Dermis blood vessel endothelial cell (primary cell): ENCODE measurements around the gene CADPS2. TPM values are rescaled to one million over a fixed set of nuclear protein-coding genes. Genes with fewer than 3 reads are reported as not detected.

Experiments
- DNase-seq: peaks from one replicate; pipeline ENCODE4 v3.0.0; 2010
- total RNA-seq: library from RNA; depleted of rRNA; stranded (reverse); fragments of >200 nt; gene quantifications from 2 replicates; pipeline ENCODE4 v1.2.3, GENCODE V29; 2014

Gene CADPS2
- total RNA-seq, 1 donor from 2014 or later, result 83.7 TPM

DNA sequence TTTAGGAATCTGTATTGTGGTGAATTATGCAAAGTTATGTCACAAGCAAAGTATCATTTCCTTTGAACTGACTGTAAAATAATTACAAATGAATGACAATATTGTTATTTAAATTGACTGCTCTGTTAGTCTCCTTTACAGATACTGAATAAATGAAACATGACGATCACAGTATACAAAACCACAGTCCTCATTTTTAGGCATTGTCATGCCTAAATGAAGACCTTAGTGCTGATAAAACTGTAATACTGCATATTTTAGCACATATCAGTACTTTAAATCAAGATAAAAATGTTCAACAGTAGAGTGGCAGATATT is 542.0 kb downstream of the CADPS2 start:
- DNase-seq, result no peak

DNA sequence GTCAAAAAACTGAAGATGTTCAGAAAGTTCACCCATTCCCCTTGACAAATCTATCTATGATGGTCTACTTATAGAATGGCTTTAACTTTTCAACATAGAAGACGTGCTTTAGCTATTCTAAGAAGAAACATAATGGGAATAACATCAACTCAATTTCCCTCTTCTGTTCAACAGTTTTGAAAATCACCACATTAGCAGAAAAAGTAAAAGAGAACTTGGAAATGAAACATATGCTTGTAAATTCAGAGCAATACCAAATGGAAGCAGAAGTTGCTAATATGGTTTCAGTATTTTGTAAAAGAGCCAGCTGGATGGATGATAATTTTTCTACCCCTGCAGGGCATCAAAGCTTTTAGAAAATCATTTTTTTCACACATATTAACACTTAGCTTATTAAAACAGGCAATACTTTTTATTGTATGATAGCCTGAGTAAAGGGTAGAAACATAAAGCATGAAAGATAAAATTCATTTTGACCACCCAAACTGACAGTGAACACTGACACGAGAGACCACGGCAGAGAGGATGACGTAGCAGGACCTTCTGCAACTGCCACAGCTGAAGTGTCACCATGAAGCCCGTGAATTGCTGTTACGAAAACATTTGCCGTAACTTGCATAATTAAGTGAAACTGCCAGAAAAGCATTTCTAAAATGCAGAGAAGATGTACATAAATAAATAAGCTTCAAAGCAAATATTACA is 542.5 kb downstream of the CADPS2 start:
- DNase-seq, result no peak

DNA sequence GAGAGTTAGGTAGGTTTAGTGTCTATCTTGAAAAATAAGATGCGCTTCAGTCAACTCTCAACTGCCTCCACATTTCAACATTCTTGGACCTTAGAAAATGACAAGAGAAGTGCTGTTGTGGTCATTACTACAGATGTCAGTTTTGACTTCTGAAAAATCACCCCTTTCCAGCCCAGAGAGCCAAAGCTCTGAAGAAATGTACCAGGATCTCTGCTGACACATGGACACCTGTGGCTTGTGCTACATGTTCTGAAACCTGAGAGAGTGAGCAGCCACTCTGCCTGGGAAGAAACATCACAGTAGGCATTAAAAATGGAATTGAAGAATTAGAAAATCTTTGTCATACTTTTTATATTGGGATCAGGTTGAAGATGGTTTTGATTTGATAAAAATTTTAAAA is 545.8 kb downstream of the CADPS2 start:
- no peak for DNase-seq

DNA sequence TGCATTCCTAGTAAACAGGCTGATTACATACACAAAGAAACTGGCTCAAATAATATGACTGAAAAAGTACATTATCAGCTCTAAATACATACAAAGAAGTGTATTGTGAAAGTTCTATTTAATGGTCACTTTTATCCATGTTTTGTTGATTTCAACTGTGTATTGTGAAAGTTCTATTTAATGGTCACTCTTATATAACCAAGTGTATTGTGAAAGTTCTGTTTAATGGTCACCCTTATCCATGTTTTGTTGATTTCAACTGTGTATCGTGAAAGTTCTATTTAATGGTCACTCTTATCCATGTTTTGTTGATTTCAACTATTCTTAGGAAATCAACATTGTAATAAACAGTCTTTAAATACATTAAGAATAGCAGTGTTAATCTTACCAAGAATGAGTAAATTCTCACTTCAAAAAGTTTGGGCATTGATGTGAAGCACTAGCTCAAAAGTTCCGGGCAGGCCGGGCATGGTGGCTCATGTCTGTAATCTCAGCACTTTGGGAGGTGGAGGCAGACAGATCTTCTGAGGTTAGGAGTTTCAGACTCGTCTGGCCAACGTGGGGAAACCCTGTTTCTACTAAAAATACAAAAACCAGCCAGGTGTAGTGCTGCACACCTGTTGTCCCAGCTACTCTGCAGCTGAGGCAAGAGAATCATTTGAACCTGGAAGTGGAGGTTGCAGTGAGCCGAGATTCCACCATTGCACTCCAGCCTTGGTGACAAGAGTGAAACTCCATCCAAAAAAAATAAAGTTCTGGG is 546.9 kb downstream of the CADPS2 start:
- DNase-seq, result no peak

DNA sequence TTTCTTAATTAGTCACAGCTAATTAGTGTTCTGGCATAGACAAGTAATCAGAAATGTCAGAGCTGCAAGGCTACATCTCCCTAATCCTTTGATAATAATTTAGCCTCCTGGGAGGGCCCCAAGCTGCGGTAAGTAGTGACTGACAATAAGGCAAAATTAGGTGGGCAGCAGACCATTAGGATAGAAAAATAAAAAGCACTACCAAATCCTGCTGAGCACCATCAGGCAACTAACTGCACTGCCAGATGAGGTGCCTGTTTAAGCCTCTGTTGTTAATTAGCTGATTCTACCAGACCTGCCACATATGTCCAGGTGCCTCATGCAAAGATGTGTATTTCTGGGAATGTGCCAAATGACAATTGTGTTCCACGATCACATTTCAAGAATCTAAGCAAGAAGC is 549.2 kb downstream of the CADPS2 start:
- DNase-seq, result no peak

DNA sequence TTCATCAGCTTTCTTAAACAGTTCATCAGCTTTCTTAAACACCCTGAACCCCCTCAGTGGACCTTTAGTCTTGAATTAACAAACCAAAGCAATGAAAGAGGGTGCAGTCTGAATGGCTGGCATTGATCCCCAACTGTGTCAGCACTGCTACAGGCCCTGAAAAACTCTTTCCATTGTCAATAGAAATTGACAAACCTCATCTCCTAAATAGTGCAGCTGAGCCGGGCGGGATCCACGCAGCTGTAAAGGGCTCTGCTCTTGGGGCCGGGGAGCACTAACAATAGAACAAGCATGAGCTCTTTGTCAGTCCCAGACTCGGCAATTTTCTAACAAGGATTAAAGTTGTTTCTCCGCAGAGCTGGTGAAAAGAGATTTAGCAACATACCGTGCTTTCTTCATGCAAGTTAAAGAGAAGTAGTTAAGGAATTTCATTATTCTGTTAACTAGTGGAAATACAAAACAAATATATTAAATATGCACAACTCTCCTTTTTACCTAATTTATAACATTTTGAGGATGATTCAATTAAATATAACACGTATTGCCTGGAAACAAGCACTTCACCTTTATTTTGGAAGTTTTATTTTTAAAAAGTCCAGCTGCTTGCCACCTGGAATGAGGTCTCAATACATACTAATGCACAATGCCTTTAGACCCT is 557.0 kb downstream of the CADPS2 start:
- DNase-seq, result no peak

DNA sequence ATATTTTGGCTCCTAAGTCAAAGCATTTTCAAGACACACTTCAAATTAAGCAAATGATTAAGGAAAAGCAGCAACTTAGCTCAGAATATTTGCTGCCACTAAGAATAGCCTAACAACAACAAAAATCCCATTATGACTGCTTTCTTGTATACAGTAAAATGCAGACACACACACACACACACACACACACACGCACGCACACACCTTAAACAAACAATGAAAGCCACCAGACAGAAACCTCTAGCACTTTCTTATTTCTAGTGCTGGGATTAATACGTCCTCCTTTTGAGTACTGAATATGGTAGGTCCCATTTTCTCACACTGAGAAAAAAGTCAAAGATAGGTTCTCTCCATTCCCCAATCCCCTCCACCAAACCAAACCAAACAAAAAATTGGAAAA is 558.3 kb downstream of the CADPS2 start:
- no peak for DNase-seq

DNA sequence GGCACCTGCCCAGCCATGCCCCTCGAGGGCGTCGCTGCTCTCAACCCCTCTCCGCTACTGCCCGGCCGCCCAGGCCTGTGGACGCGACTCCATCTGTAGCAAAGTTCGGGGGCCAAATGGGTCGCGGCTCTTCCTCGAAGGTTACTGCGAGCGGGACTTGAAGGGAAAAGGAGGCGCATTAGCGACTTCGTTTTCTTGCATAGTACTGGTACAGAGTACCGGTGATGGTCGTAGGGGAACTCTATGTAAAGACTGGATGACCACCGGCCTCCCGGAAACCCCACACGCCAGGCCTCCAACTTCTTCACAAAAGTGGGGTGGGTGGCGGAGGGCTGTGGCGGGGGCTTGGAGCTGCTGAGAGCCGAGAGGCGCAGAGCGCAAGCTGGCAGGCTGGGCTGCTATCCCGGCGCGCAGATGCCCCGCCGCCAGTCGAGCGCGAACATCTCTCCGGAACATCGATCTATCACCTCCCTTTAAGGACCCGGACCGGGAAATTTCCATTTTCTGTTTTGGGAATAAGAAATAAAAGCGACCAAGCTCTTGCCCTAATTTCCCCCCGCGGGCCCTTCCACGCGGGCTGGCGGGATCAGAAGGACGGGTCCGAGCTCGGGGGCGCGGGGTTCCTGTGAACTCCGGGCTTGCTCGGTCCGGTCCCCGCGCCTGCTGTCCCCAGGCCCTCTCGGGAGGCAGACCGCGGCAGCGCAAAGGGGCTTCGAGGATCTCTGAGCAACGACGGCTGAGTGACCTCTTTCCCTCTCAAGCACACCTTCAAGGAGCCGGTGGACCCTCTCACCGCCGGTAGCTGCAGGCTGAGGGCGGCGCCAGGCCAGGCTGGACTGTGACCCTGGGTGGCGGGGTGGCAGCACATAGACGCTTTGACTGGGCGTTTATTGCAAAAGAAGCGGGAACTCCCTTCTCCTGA is 569.5 kb downstream of the CADPS2 start:
- DNase-seq, result peak; percentile 19

DNA sequence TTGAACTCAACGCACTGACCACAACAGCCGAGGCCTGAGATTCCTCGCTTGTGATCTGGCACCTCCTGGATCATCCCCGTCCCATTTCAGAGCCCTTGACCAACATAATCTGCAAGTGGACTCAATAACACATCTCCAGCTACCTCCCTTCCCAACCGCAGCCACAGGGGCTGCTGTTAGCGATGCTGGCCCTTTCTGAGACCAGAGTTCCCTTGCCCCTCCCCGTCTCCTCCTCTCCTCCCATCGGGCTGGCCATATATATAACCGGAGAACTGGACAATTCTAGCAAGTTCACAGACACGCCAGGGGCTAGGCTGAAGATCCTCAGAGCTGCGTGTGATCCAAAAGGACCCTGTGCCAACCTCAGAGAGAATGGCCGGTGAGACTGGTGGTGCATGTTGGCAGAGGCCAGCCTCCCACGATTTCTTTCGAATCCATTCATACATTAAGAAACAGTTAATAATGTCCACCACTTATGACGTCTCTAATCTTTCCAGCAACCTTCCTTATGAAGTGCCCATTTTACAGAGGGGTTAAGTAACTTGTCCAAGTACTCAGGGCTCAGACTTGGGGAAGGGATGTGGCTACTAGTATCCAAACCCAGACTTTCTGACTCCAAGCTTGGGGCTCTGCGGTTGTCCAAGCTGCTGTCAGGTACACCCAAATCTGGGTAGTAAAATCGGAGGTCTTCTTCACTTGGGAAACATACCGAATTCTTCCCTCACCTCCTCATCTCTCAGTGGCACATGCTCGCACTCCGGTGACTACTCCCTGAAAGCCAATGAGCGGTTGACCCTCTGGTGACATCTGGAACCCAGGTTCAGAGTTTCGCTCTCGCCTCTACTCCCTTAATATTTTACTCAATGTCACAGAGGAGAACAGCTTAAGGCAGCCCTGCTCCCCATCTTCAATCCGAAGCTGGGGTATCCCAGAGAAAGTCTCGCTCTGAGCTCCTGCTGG is 570.5 kb downstream of the CADPS2 start:
- peak; percentile 5 for DNase-seq

DNA sequence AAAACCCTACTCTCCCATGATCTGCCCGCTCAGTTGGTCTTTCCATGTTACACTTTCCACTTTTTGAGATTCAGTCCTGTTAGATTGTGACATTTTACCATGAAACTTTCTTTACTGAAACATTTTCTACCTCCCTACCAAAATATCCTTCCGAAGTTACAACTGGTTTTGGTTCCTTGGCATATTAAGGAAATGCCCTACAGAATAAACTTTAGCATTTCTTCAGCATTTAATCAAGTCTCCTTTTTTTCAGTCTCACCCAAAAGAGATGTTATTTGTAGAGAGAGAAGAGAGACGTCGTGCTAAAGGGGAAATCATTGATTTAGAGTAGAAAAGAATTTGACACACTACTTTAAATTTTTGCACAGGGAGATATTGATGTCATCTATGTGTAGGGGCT is 572.0 kb downstream of the CADPS2 start:
- no peak for DNase-seq

DNA sequence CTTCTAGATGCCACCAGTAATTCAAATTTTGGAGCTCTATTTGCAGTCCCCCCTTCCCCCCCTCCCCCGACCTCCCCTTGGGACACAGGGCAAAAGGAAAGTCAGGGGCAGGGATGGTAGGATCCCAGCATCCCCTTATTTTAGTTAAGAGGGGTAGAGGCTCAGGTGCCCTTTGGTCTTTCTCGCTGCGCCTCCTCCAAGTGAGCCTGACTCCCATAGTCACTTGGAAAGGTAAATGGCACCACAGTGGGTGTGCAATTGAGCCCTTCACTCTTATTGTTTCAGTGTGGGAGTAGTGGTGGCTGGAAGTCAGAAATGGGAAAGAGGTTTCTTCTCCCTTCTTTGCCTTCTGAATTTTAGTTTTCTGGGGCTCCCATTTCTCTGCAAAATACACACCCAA is 573.5 kb downstream of the CADPS2 start:
- DNase-seq, result no peak

DNA sequence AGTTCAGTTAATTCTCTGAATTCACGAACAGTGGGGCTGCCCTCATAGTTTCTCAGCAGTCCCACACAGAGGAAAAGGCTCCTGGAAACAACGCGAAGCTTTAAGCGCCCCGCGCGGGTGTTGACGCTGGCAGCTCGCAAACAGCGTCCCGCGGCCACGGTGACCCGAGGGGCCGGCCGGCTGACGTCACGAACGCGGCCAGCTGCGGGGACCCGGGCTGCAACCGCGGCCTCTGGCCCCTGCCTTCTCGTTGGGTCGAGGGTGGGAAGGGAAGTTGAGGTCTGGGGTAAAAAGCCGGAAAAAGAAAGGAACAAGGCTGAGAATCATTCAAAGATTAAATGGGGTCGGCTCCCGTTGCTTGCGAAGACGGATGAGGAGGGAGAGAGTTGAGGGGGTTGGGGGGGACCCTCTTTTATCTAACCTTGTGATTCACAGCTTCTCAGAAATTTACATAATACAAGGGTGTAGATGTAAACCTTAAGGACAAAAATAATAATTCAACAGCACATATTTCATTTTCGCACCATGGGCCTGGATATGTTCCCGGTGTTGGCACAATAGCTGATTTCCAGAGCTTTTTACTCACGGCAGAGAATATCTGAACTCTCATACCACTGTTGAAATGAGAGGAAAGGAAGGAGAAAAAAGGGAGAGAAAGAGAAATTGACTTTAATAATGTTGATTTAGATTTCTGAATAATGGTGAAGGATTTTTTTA is 574.4 kb downstream of the CADPS2 start:
- DNase-seq, result peak; percentile 34

DNA sequence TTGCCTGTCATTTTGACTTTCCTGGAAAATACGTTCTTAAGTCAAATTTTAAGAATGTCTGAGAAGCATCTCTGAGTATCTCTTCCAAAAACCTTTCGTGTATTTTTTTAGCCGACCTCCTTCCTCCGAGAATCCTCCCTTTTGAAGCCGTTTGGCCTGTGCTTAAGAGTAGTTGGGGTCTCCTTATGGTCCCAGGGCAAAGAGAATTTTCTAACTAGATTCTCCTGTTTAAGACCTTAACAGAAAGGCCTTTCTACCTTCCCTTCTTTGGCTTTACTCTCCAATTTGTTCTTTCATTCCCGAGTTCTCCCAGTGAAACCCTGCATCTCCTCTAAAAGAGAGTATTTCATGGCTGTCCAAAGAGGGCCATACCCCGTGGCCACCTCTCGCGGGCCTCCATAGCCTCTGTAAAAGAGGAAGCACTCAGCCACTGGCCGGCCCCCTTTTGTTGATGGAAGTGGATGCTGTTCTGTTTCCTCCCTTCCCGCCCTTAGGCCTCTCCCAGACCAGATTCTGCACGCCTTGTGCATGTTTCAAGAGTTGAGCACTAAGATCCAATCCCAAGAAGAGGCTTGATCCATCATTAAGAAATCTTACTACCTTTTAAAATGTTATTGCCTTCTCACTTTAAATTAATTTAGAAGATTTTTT is 575.1 kb downstream of the CADPS2 start:
- peak; percentile 4 for DNase-seq

DNA sequence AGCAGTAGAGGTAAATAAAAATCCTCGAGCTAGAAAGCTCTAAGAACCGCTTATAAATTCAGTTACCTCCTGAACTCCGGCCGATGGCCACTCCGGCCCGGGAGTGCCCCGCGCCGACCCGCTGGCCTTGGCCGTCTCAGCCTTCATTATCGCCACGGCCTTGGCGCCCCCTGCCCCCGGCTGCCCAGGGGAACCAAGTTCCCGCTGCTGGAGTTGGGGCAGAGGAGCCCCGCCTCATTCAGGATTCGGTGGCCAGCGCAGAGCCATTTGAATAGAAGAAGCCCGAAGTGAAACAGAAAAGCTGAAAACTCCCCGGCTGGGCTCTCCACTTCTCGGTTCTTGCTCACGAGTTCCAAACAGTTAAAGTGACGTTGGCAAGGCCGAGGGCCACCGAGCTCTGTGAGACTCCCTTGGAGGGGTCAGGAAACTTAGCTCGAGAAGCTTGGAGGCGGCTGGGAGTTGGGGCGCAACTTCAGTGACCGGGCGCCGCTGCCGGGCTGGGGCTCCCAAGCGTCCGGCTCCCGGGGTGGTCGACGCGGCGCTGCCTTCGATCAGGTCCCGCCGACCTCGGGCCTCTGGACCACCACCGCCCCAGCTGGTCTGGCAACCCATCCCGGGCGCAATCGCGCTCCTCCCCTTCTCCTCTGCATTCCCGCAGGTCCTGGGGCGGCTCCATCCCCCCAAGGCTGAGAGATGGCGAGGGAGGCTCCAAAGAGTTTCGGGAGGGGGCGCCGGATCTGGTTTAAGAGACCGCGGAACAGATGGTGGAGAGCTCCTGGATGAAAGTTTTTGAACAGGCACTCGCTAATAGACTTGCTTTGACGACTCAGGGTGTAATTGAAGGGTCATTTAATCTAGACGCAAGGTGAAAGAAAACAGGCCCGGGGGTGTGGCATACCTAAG is 575.9 kb downstream of the CADPS2 start:
- peak; percentile 46 for DNase-seq

DNA sequence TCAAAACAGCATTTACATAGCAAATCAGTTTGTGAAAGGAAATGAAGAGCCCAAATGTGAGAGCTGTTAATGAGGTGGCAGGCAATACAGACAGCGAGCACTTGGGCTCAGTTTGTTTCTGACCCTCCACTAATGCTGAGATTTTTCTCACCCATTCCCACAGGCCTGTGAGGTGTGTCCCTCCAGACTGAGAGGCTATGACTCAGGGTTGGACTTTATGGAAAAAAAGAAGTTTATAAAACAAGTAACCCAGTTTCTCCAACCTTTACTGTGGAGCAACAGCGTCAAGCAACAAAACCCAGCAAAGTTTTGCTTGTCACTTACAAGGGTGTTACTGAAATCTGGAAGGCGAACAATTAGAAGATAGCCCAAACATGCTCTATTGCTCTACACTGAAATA is 576.8 kb downstream of the CADPS2 start:
- no peak for DNase-seq

DNA sequence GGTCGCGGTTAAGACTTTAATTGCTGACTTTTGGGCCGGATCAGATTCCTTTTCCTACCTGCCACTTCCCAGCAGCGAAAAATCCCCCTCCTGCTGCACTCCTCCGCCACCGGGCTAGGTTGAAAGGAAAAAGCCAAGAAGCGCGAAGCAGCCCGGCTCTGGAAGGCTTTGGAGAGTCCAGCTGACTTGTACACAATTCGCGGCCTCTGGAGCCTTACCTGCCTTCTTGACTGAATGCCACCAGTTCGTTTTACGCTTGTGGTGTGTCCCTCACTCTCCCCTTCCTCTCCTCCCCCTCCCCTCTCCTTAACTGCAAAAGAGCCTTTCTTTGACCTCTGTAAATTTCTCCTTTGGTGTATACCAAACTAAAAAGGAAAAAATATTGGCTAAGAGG is 579.0 kb downstream of the CADPS2 start:
- DNase-seq, result no peak

DNA sequence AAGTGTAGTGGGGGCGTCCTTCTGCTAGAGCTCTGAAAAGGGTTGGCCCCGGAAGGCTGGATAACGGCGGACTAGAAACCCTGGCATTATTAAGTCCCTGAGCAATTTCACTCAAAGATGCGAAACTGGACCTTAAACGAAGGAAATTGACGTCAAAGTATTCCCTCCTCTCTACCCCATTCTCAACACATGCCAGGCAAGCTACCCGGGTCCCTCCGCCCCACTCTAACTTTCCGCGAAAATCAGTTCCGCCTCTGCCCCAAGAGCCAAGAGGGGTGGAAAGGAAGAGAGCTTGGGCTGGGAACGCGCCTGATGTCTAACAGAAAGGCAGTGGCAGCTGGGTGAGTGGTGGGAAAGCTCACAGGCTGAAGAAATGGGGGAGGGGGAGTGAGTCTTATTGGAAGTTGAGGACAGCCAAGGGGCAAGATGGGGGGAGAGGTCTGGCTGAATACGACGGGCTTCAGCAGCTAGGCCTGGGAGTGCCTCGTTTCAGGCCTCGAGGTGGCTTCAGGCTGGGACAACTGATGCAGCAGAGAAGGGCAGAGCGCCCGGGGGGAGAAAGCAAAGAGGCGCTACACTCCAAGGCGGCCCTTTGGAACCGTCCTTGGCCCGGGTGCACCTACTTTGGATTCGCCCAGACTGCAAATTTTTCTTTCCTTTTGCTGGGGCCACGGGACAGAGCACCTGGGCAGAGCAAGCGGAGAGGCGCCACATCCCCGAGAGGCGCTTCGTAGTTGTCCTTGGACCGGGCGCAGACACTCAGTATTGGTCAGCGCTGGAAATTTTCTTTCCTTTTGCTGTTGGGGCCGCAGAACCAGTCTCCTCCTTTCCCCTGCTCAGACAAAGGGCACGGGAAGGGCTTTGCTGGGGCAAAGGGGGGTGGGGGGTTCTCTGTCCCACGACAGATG is 579.7 kb downstream of the CADPS2 start:
- DNase-seq, result no peak
